ES-I3 (cell line): ENCODE measurements around the gene MYO7B.
"Not testable (repeated sequence)": the region's sequence is repeated elsewhere in the genome, so short reads cannot be mapped to it uniquely, and the experiment has no call there.

Source experiments
- H3K36me3 ChIP-seq: 2 replicates; pipeline ENCODE4 v1.6.1; 2013; ENCODE audit warnings: mild to moderate bottlenecking, low read length, control low read depth, moderate library complexity; ENCODE audit not compliant: insufficient read depth
- H3K4me1 ChIP-seq: 2 replicates; pipeline ENCODE4 v1.6.1; 2013; ENCODE audit warnings: mild to moderate bottlenecking, control low read depth, low read length; ENCODE audit not compliant: insufficient read depth
- H3K9ac ChIP-seq: 2 replicates; pipeline ENCODE4 v1.6.1; 2013; ENCODE audit warnings: low read depth, mild to moderate bottlenecking, low read length, moderate library complexity
- H3K9me3 ChIP-seq: 2 replicates; pipeline ENCODE4 v1.6.1; 2013; ENCODE audit warnings: mild to moderate bottlenecking, low read length, moderate library complexity; ENCODE audit not compliant: control insufficient read depth, insufficient read depth

The MYO7B gene

GRCh38 chr2:127530245-127531140 is 5.0 kb upstream of the MYO7B start:
- H3K36me3 ChIP-seq = no peaks in the 10 kb centered on the region
- peaks cover 15% of the 10 kb centered on the region; the same call in 1 of the 2 replicates for H3K4me1 ChIP-seq
- no peaks in the 10 kb centered on the region for H3K9me3 ChIP-seq
- H3K9ac ChIP-seq = no peak overlapping the region

- Histone ChIP-seq H3K4me1 (peaks cover 15% of the 10 kb centered on the region; the same call in 1 of the 2 replicates), H3K9ac (no peak overlapping the region), H3K36me3 (no peaks in the 10 kb centered on the region), H3K9me3 (no peaks in the 10 kb centered on the region)
Observed at GRCh38 chr2:127531221-127531648, 4.2 kb upstream of the MYO7B start.

- no peaks in the 10 kb centered on the region for H3K36me3 ChIP-seq
- peaks cover 13% of the 10 kb centered on the region; the same call in 1 of the 2 replicates for H3K4me1 ChIP-seq
- no peaks in the 10 kb centered on the region for H3K9me3 ChIP-seq
- no peak overlapping the region for H3K9ac ChIP-seq
Observed at GRCh38 chr2:127532296-127532695, 3.2 kb upstream of the MYO7B start.

- Histone ChIP-seq H3K9ac (no peak overlapping the region), H3K9me3 (no peaks in the 10 kb centered on the region), H3K4me1 (no peaks in the 10 kb centered on the region), H3K36me3 (no peaks in the 10 kb centered on the region)
Observed at GRCh38 chr2:127535918-127536317, 435 bp downstream of the MYO7B start.

GRCh38 chr2:127536707-127537541 is 1.4 kb downstream of the MYO7B start:
- Histone ChIP-seq H3K36me3 (no peaks in the 10 kb centered on the region), H3K9me3 (no peaks in the 10 kb centered on the region), H3K4me1 (no peaks in the 10 kb centered on the region), H3K9ac (no peak overlapping the region)

GRCh38 chr2:127537644-127538043 is 2.2 kb downstream of the MYO7B start:
- no peak overlapping the region for H3K9ac ChIP-seq
- H3K9me3 ChIP-seq = no peaks in the 10 kb centered on the region
- H3K36me3 ChIP-seq = no peaks in the 10 kb centered on the region
- no peaks in the 10 kb centered on the region for H3K4me1 ChIP-seq

GRCh38 chr2:127541809-127542208 is 6.3 kb downstream of the MYO7B start:
- H3K36me3 ChIP-seq = no peaks in the 10 kb centered on the region
- no peaks in the 10 kb centered on the region for H3K9me3 ChIP-seq
- H3K4me1 ChIP-seq = no peaks in the 10 kb centered on the region
- H3K9ac ChIP-seq = no peak overlapping the region

- H3K36me3 ChIP-seq = no peaks in the 10 kb centered on the region
- H3K4me1 ChIP-seq = no peaks in the 10 kb centered on the region
- no peak overlapping the region for H3K9ac ChIP-seq
- no peaks in the 10 kb centered on the region for H3K9me3 ChIP-seq
Observed at GRCh38 chr2:127542231-127542630, 6.7 kb downstream of the MYO7B start.

GRCh38 chr2:127543013-127543501 is 7.6 kb downstream of the MYO7B start:
- not testable (repeated sequence) for H3K36me3 ChIP-seq, H3K4me1 ChIP-seq, H3K9ac ChIP-seq, H3K9me3 ChIP-seq

- Histone ChIP-seq H3K9ac (no peak overlapping the region), H3K9me3 (no peaks in the 10 kb centered on the region), H3K36me3 (no peaks in the 10 kb centered on the region), H3K4me1 (no peaks in the 10 kb centered on the region)
Observed at GRCh38 chr2:127545189-127545588, 9.7 kb downstream of the MYO7B start.

- Histone ChIP-seq H3K9ac (no peak overlapping the region), H3K36me3 (no peaks in the 10 kb centered on the region), H3K4me1 (no peaks in the 10 kb centered on the region), H3K9me3 (no peaks in the 10 kb centered on the region)
Observed at GRCh38 chr2:127545796-127546195, 10.3 kb downstream of the MYO7B start.

GRCh38 chr2:127546797-127547196 is 11.3 kb downstream of the MYO7B start:
- Histone ChIP-seq H3K9ac (no peak overlapping the region), H3K9me3 (no peaks in the 10 kb centered on the region), H3K4me1 (no peaks in the 10 kb centered on the region), H3K36me3 (no peaks in the 10 kb centered on the region)

GRCh38 chr2:127551221-127551930 is 15.9 kb downstream of the MYO7B start:
- Histone ChIP-seq H3K9me3 (no peaks in the 10 kb centered on the region), H3K36me3 (no peaks in the 10 kb centered on the region), H3K9ac (no peak overlapping the region), H3K4me1 (no peaks in the 10 kb centered on the region)

GRCh38 chr2:127552336-127552735 is 16.9 kb downstream of the MYO7B start:
- no peaks in the 10 kb centered on the region for H3K4me1 ChIP-seq
- H3K9me3 ChIP-seq = no peaks in the 10 kb centered on the region
- H3K36me3 ChIP-seq = no peaks in the 10 kb centered on the region
- H3K9ac ChIP-seq = no peak overlapping the region
